Measurements from ENCODE around the gene RIMBP2.

Gene RIMBP2

DNA sequence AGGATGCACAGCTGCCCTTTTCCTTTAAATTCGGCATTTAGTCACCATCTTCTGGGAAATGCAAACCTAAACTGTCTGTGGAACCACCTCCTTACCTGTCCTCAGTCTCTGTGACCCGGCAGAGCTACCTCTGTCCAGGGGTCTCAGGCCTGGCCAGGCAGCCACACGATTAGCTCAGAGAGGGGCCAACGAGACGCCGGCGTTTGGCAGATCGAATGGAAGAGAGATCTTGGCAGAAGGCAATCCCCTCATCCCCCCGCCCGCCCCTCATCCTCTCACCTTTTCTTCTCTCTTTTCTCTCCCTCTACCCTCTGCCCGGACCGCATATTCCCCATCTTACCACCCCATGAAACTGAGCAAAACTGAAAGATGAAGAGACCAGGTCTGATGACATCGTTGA is 277.4 kb downstream of the RIMBP2 start:
- Histone ChIP-seq H3K9ac (no peak overlapping the region), H3K4me1 (ENCODE audit: low read depth, poor library complexity, severe bottlenecking) (no peaks in the 10 kb centered on the region), H3K27ac (no peak overlapping the region), H3K27me3 (ENCODE audit: insufficient read depth, low read depth) (no peaks in the 10 kb centered on the region), H4K20me1 (ENCODE audit: insufficient read depth) (no peaks in the 10 kb centered on the region), H3K4me2 (no peak overlapping the region), H3K79me2 (ENCODE audit: insufficient read depth, low read depth) (no peaks in the 10 kb centered on the region), H3K36me3 (ENCODE audit: insufficient read depth) (no peaks in the 10 kb centered on the region), H3K4me3 (IDR thresholded peaks at IDR 0.05; ENCODE audit: insufficient read depth, low read depth, low read length) (no peak overlapping the region), H2AFZ (ENCODE audit: low read depth) (no peak overlapping the region)
- TF ChIP-seq CTCF (conservative IDR thresholded peaks at IDR 0.05; ENCODE audit: low read depth, low read length), result no peak

GRCh38 chr12:130438243-130438620 is 277.9 kb downstream of the RIMBP2 start:
- H3K9ac ChIP-seq, result no peak overlapping the region
- H4K20me1 ChIP-seq (ENCODE audit: insufficient read depth), result no peaks in the 10 kb centered on the region
- H3K27ac ChIP-seq, result no peak overlapping the region
- H3K79me2 ChIP-seq (ENCODE audit: insufficient read depth, low read depth), result no peaks in the 10 kb centered on the region
- no peak overlapping the region for H3K4me3 ChIP-seq (IDR thresholded peaks at IDR 0.05; ENCODE audit: insufficient read depth, low read depth, low read length)
- H3K27me3 ChIP-seq (ENCODE audit: insufficient read depth, low read depth), result no peaks in the 10 kb centered on the region
- H3K36me3 ChIP-seq (ENCODE audit: insufficient read depth), result no peaks in the 10 kb centered on the region
- no peak for TF ChIP-seq CTCF (conservative IDR thresholded peaks at IDR 0.05; ENCODE audit: low read depth, low read length)
- H2AFZ ChIP-seq (ENCODE audit: low read depth), result no peak overlapping the region
- no peaks in the 10 kb centered on the region for H3K4me1 ChIP-seq (ENCODE audit: low read depth, poor library complexity, severe bottlenecking)
- no peak overlapping the region for H3K4me2 ChIP-seq

- no peaks in the 10 kb centered on the region for H3K36me3 ChIP-seq (ENCODE audit: insufficient read depth)
- no peak overlapping the region for H3K4me2 ChIP-seq
- no peak overlapping the region for H3K27ac ChIP-seq
- H3K79me2 ChIP-seq (ENCODE audit: insufficient read depth, low read depth), result no peaks in the 10 kb centered on the region
- no peak overlapping the region for H3K4me3 ChIP-seq (IDR thresholded peaks at IDR 0.05; ENCODE audit: insufficient read depth, low read depth, low read length)
- H2AFZ ChIP-seq (ENCODE audit: low read depth), result no peak overlapping the region
- TF ChIP-seq CTCF (conservative IDR thresholded peaks at IDR 0.05; ENCODE audit: low read depth, low read length), result no peak
- H3K27me3 ChIP-seq (ENCODE audit: insufficient read depth, low read depth), result no peaks in the 10 kb centered on the region
- H4K20me1 ChIP-seq (ENCODE audit: insufficient read depth), result no peaks in the 10 kb centered on the region
- no peaks in the 10 kb centered on the region for H3K4me1 ChIP-seq (ENCODE audit: low read depth, poor library complexity, severe bottlenecking)
- no peak overlapping the region for H3K9ac ChIP-seq
These were observed 278.4 kb downstream of the RIMBP2 start for GRCh38 chr12:130437555-130438242.

GRCh38 chr12:130436741-130437501 is 279.2 kb downstream of the RIMBP2 start:
- no peak overlapping the region for H3K9ac ChIP-seq
- no peaks in the 10 kb centered on the region for H3K27me3 ChIP-seq (ENCODE audit: insufficient read depth, low read depth)
- H3K4me2 ChIP-seq, result no peak overlapping the region
- no peak overlapping the region for H2AFZ ChIP-seq (ENCODE audit: low read depth)
- no peaks in the 10 kb centered on the region for H3K36me3 ChIP-seq (ENCODE audit: insufficient read depth)
- no peak overlapping the region for H3K27ac ChIP-seq
- no peaks in the 10 kb centered on the region for H4K20me1 ChIP-seq (ENCODE audit: insufficient read depth)
- no peaks in the 10 kb centered on the region for H3K79me2 ChIP-seq (ENCODE audit: insufficient read depth, low read depth)
- H3K4me3 ChIP-seq (IDR thresholded peaks at IDR 0.05; ENCODE audit: insufficient read depth, low read depth, low read length), result no peak overlapping the region
- no peaks in the 10 kb centered on the region for H3K4me1 ChIP-seq (ENCODE audit: low read depth, poor library complexity, severe bottlenecking)
- TF ChIP-seq CTCF (conservative IDR thresholded peaks at IDR 0.05; ENCODE audit: low read depth, low read length), result no peak
